GM23248 (cell line): Measurements from ENCODE around the gene FRRS1L.

ENCODE experiments used
- EZH2 ChIP-seq: fragments of 200-600 bp; sonication (generic); IDR thresholded peaks from 2 replicates; pipeline ENCODE4 v1.6.1; 2018; ENCODE audit warnings: antibody characterized with exemption, mild to moderate bottlenecking; ENCODE audit not compliant: insufficient read depth, poor library complexity, severe bottlenecking
- EZH2phosphoT487 ChIP-seq: fragments of 200-600 bp; sonication (generic); IDR thresholded peaks from 2 replicates; pipeline ENCODE4 v1.6.1; 2018; ENCODE audit warnings: antibody characterized with exemption, moderate library complexity, mild to moderate bottlenecking, low read depth; ENCODE audit not compliant: insufficient read depth

- TF ChIP-seq EZH2phosphoT487 (no peak), EZH2 (no peak)
These were observed 31.8 kb upstream of the FRRS1L start for GRCh38 chr9:109198736-109199382.
